ENCODE measurements around the gene KLHL4.

DNA sequence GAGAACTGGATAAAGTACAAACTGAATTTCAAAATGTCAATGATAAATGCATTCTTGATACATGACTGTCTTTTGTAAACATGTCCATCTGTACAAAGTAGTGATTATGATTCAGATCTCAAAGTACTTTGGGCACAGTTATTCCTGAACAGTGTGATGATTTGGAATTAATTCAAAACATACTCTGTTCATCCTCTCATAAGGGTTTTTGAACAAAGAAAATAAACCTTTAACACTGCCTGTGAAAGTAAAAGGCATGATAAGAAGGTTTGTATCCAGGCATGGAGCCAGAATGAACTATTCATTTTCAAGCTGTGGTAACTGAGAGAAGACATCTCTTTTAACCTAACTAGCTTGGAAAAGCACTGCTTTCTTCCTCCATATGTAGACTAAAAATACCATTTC, 883 bp upstream of the KLHL4 start:
- no peak for TF ChIP-seq CEBPB (IDR thresholded peaks at IDR 0.05)
- no peak for TF ChIP-seq TAF1 (IDR thresholded peaks at IDR 0.05; ENCODE audit: low read depth)
- TF ChIP-seq, protein P1, sequence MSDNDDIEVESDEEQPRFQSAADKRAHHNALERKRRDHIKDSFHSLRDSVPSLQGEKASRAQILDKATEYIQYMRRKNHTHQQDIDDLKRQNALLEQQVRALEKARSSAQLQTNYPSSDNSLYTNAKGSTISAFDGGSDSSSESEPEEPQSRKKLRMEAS (IDR thresholded peaks at IDR 0.05): no peak
- no peak for TF ChIP-seq FOXM1 (IDR thresholded peaks at IDR 0.05; ENCODE audit: borderline replicate concordance, low read depth)
- no peak for TF ChIP-seq RAD21 (IDR thresholded peaks at IDR 0.05; ENCODE audit: low read depth)
- no peak for TF ChIP-seq EP300 (IDR thresholded peaks at IDR 0.05; ENCODE audit: borderline replicate concordance)

Measured in Ishikawa (cell line).